ENCODE results near the gene UBE2F. TPM values are rescaled to one million over a fixed set of nuclear protein-coding genes. Genes with fewer than 3 reads are reported as not detected.

The UBE2F gene
- total RNA-seq, 1 experiment from 2014 or later: 51.2 TPM

DNA sequence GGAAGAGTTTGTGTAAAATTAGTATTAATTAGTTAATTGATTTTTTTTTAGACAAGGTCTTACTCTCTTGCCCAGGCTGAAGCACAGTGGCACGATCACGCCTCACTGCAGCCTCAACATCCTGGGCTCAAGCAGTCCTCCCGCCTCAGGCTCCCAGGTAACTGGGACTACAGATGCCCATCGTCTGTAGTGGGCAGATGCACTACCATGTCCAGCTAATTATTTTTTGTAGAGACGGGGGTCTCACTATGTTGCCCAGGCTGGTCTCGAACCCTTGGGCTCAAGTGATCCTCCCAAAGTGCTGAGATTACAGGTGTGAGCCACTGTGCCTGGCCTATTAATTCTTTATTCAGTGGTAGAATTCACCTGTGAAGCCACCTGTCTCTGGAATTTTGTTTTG lies 41.1 kb downstream of the UBE2F start:
- POLR2A ChIA-PET (ENCODE audit: low non-redundant PET): no interaction called here
- Histone ChIP-seq H3K4me1 (ENCODE audit: insufficient read depth, low read length, poor library complexity, severe bottlenecking) (no peaks in the 10 kb centered on the region), H3K36me3 (ENCODE audit: insufficient read depth, low read length, poor library complexity, severe bottlenecking) (no peaks in the 10 kb centered on the region), H3K9me3 (ENCODE audit: low read depth, low read length, poor library complexity, severe bottlenecking) (no peaks in the 10 kb centered on the region), H3K4me3 (ENCODE audit: low read depth, low read length, poor library complexity, severe bottlenecking) (no peak overlapping the region), H3K27me3 (replicated peaks; ENCODE audit: insufficient read depth, low read depth, low read length, poor library complexity) (no peaks in the 10 kb centered on the region), H3K27ac (ENCODE audit: low read depth, low read length, poor library complexity, severe bottlenecking) (no peak overlapping the region)
- intact Hi-C loops (cut with micrococcal nuclease; ENCODE audit: unreplicated experiment): no loop called here
- no peak for TF ChIP-seq EZH2 (IDR thresholded peaks at IDR 0.05; ENCODE audit: borderline replicate concordance, low read depth, low read length, poor library complexity, severe bottlenecking)
- TF ChIP-seq, protein P1, sequence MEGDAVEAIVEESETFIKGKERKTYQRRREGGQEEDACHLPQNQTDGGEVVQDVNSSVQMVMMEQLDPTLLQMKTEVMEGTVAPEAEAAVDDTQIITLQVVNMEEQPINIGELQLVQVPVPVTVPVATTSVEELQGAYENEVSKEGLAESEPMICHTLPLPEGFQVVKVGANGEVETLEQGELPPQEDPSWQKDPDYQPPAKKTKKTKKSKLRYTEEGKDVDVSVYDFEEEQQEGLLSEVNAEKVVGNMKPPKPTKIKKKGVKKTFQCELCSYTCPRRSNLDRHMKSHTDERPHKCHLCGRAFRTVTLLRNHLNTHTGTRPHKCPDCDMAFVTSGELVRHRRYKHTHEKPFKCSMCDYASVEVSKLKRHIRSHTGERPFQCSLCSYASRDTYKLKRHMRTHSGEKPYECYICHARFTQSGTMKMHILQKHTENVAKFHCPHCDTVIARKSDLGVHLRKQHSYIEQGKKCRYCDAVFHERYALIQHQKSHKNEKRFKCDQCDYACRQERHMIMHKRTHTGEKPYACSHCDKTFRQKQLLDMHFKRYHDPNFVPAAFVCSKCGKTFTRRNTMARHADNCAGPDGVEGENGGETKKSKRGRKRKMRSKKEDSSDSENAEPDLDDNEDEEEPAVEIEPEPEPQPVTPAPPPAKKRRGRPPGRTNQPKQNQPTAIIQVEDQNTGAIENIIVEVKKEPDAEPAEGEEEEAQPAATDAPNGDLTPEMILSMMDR (conservative IDR thresholded peaks at IDR 0.05; ENCODE audit: low read depth, low read length): no peak
- BruUV-seq (replicated peaks): no TSS peak
- DNase-seq (ENCODE audit: low spot score): no peak
- CTCF ChIA-PET: no interaction called here

DNA sequence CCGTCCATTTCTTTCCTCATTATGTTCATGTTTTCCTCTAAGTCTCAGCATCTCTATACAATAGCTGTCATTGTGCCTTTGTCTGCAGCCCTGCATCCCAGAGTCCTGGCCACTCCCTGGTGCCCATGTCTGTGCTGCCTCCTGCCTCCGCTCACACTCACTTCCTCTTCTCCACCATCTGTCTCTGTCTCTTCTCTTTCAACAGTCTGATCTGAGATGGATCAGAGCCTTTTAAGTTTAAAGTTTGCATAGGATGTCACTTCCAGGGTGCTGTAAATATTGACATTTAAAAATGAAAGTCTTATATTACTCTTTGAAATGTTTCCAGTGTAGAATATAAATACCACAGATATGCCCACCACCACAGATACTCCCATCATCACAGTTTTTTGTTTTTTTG lies 42.7 kb downstream of the UBE2F start:
- ChIA-PET CTCF (no interaction called here), POLR2A (ENCODE audit: low non-redundant PET) (no interaction called here)
- no TSS peak for BruUV-seq (replicated peaks)
- H3K27ac ChIP-seq (ENCODE audit: low read depth, low read length, poor library complexity, severe bottlenecking): no peak overlapping the region
- intact Hi-C loops (cut with micrococcal nuclease; ENCODE audit: unreplicated experiment): no loop called here
- no peak for DNase-seq (ENCODE audit: low spot score)
- H3K27me3 ChIP-seq (replicated peaks; ENCODE audit: insufficient read depth, low read depth, low read length, poor library complexity): no peaks in the 10 kb centered on the region
- no peaks in the 10 kb centered on the region for H3K9me3 ChIP-seq (ENCODE audit: low read depth, low read length, poor library complexity, severe bottlenecking)
- no peaks in the 10 kb centered on the region for H3K36me3 ChIP-seq (ENCODE audit: insufficient read depth, low read length, poor library complexity, severe bottlenecking)
- no peaks in the 10 kb centered on the region for H3K4me1 ChIP-seq (ENCODE audit: insufficient read depth, low read length, poor library complexity, severe bottlenecking)
- TF ChIP-seq, protein P1 (conservative IDR thresholded peaks at IDR 0.05; ENCODE audit: low read depth, low read length): no peak
- TF ChIP-seq EZH2 (IDR thresholded peaks at IDR 0.05; ENCODE audit: borderline replicate concordance, low read depth, low read length, poor library complexity, severe bottlenecking): no peak
- H3K4me3 ChIP-seq (ENCODE audit: low read depth, low read length, poor library complexity, severe bottlenecking): no peak overlapping the region

DNA sequence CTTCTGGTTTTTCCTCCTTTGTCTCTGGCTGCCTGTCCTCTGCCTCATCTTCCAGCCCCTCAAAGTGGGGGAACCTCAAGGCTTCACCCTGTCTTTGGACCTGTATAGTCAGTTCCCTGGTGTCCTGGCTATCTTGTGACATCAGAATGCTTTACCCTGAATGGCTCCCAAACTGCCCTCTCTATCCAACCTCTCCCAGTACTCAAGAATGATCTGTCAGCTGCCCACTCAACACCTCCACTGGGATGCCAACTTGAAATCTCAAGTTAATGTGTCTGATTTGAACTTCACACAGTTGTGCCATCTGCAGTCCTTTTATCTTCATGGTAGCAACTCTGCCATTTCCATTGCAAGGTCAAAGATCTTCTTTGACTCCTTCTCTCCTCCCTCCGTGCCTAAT lies 43.8 kb downstream of the UBE2F start:
- no peak for DNase-seq (ENCODE audit: low spot score)
- H3K27ac ChIP-seq (ENCODE audit: low read depth, low read length, poor library complexity, severe bottlenecking): no peak overlapping the region
- no TSS peak for BruUV-seq (replicated peaks)
- intact Hi-C loops (cut with micrococcal nuclease; ENCODE audit: unreplicated experiment): no loop called here
- ChIA-PET CTCF (no interaction called here), POLR2A (ENCODE audit: low non-redundant PET) (no interaction called here)
- no peaks in the 10 kb centered on the region for H3K27me3 ChIP-seq (replicated peaks; ENCODE audit: insufficient read depth, low read depth, low read length, poor library complexity)
- H3K4me3 ChIP-seq (ENCODE audit: low read depth, low read length, poor library complexity, severe bottlenecking): no peak overlapping the region
- no peaks in the 10 kb centered on the region for H3K36me3 ChIP-seq (ENCODE audit: insufficient read depth, low read length, poor library complexity, severe bottlenecking)
- no peaks in the 10 kb centered on the region for H3K9me3 ChIP-seq (ENCODE audit: low read depth, low read length, poor library complexity, severe bottlenecking)
- H3K4me1 ChIP-seq (ENCODE audit: insufficient read depth, low read length, poor library complexity, severe bottlenecking): no peaks in the 10 kb centered on the region
- TF ChIP-seq, protein P1 (conservative IDR thresholded peaks at IDR 0.05; ENCODE audit: low read depth, low read length): no peak
- TF ChIP-seq EZH2 (IDR thresholded peaks at IDR 0.05; ENCODE audit: borderline replicate concordance, low read depth, low read length, poor library complexity, severe bottlenecking): no peak

Data from A673 (cell line).